ENCODE data around the gene TRAPPC14.

Gene TRAPPC14

DNA sequence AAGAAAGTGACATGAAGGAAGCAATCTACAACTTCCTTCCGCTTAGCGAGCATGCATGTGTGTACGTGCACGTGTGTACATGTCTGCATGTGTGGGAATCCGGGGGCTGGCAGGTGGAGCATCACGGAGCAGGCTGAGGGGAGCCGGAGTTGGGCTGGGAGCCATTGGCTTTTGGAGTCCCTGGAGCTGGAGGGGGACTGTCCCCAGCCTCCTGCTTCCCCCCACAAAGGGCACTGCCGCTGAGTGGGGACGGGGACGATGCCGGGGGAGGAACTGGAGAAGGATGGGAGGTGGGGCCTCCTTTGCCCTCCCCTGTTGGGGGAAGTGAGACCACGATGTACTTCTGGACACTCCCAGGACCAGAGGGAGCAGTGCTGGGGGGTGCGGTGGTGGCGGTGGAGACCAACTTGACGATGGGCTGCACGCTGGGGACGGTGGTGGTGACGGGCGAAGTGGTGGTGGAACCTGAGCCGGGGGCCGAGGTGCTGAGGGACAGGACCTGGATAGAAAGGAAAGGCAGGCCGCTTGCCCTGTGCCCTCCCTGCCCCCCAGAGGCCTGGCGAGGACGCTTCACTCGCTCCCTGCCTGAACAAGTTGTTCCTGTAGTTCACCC, 51.3 kb downstream of the TRAPPC14 start:
- TF ChIP-seq, protein P1, sequence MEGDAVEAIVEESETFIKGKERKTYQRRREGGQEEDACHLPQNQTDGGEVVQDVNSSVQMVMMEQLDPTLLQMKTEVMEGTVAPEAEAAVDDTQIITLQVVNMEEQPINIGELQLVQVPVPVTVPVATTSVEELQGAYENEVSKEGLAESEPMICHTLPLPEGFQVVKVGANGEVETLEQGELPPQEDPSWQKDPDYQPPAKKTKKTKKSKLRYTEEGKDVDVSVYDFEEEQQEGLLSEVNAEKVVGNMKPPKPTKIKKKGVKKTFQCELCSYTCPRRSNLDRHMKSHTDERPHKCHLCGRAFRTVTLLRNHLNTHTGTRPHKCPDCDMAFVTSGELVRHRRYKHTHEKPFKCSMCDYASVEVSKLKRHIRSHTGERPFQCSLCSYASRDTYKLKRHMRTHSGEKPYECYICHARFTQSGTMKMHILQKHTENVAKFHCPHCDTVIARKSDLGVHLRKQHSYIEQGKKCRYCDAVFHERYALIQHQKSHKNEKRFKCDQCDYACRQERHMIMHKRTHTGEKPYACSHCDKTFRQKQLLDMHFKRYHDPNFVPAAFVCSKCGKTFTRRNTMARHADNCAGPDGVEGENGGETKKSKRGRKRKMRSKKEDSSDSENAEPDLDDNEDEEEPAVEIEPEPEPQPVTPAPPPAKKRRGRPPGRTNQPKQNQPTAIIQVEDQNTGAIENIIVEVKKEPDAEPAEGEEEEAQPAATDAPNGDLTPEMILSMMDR (IDR thresholded peaks at IDR 0.05), result no peak

GRCh38 chr7:100106633-100107032, 51.9 kb downstream of the TRAPPC14 start:
- TF ChIP-seq, protein P1 (IDR thresholded peaks at IDR 0.05), result no peak

GRCh38 chr7:100105534-100105933, 53.0 kb downstream of the TRAPPC14 start:
- TF ChIP-seq, protein P1 (IDR thresholded peaks at IDR 0.05), result no peak

All from LNCAP (cell line).